HG03457 (cell line): ENCODE measurements around the gene DDRGK1.
A peak's percentile ranks its signal among the peaks of the same experiment; 100 is the strongest.
"Not testable (repeated sequence)": the region's sequence is repeated elsewhere in the genome, so short reads cannot be mapped to it uniquely, and the experiment has no call there.

Source experiments
- ATAC-seq: cut with Tn5 transposase; IDR thresholded peaks from one replicate; pipeline ENCODE4 v1.9.1; 2021; ENCODE audit warnings: moderate number of reproducible peaks; ENCODE audit not compliant: unreplicated experiment

DDRGK1 gene

GRCh38 chr20:3189561-3190131 lies 14.8 kb downstream of the DDRGK1 start:
- no peak for ATAC-seq

- no peak for ATAC-seq
These were observed 15.6 kb downstream of the DDRGK1 start for GRCh38 chr20:3188823-3189413.

- not testable (repeated sequence) for ATAC-seq
These were observed 16.6 kb downstream of the DDRGK1 start for GRCh38 chr20:3187861-3188260.

GRCh38 chr20:3183896-3184612 lies 20.4 kb downstream of the DDRGK1 start:
- ATAC-seq: no peak

- ATAC-seq: not testable (repeated sequence)
These were observed 22.1 kb downstream of the DDRGK1 start for GRCh38 chr20:3182429-3182828.

GRCh38 chr20:3181270-3181669 lies 23.2 kb downstream of the DDRGK1 start:
- ATAC-seq: no peak

DNA sequence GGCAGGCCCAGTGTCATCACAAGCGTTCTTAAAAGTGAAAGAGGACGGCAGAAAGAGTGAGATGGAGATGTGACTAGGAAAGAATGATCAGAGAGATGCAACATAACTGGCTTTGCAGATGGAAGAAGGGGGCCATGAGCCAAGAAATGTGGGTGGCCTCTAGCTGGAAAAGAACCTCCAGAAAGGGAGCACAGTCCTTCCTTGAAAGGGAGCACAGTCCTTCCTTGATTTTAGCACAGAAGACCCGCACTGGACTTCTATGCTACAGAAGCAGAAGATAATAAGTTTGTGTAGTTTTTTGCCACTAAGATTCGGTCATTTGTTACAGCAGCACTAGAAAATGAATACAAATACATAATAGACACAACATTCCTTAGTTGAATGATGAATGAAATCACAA lies 24.2 kb downstream of the DDRGK1 start:
- no peak for ATAC-seq

DNA sequence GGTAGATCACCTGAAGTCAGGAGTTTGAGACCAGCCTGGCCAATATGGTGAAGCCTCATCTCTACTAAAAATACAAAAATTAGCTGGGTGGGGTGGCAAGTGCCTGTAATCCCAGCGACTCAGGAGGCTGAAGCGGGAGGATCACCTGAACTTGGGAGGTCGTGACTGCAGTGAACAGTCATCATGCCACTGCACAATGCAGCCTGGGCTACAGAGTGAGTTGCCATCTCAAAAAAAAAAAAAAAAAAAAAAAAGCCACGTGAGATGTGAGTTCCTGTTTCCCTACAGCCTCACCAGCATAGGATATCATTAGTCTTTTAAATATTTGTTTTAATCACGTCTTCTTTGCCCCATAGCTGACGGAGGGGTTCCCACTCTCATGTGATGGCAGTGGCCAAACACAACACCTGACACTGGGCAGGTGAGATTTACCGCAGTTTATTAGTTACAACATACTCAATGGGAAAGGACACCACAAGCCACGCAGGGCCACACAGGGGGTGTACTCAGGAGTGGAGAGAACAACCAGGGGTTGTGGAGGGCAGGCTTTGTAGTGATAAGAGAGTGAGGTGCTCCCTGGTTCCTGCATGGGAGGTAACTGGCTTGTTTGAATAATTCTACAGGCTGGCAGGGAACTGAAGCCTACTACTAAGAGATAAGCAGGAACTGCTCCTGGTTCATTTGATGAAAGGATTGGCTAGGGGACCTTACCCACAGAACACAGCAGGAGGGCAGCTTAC lies 26.6 kb downstream of the DDRGK1 start:
- ATAC-seq: no peak

DNA sequence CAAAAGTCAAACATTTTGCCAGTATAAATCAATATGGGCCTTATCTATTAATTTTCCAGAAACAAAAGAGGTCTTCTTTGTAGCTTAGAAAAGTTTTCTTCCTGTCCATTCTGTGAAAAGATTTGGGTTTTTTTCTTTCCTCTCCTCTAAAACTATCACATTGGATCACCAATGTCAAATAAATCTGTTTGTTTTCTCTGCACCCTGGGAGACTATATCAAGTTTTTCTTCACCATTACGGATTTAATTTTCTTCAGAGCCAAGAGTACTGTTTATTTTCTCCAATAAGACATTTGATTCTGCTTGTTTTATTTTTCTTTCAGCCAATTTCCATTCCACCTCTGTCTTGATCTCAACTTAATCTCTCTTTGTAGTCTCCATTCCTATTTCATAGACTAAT lies 29.2 kb downstream of the DDRGK1 start:
- ATAC-seq: no peak

DNA sequence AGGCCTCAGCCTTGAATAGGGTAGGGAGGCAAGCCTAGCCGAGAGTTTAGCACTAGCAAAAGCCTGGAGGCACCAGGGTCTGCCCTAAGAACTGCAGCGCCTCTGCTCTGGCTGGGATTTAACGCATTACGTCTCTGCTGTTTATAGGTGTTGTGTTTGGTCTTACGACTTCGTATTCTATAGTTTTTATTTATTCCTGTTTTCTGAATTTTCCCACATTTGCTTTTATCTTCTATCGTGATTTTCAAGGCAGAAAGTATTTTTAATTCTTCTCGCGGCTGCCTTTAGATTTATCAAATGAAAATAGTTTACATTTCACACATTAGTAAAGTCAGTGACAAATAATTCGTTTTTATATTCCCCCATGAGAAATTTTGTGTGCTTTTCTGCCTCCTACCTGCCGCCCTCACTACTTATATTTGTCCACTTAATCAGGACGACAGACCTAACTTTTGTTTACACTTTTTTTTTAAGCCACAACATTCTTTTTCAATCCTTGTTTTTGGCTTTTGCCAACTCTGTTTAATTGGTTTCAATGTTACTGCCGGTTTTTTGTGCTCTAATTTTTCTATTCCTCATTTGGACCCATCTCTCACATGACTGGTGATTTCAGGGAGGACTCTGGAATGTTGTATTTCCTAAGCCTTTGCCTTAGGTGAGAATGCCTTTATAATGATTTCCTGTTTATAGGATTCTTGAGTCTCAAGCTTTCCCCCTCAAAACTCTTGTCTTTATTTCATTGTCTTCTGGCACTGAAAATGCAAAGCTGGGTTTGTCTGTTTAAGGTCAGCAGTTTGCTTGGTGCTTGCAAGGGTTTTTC lies 29.8 kb downstream of the DDRGK1 start:
- no peak for ATAC-seq

- ATAC-seq: peak; percentile 16
These were observed 30.7 kb downstream of the DDRGK1 start for GRCh38 chr20:3173610-3174441.

DNA sequence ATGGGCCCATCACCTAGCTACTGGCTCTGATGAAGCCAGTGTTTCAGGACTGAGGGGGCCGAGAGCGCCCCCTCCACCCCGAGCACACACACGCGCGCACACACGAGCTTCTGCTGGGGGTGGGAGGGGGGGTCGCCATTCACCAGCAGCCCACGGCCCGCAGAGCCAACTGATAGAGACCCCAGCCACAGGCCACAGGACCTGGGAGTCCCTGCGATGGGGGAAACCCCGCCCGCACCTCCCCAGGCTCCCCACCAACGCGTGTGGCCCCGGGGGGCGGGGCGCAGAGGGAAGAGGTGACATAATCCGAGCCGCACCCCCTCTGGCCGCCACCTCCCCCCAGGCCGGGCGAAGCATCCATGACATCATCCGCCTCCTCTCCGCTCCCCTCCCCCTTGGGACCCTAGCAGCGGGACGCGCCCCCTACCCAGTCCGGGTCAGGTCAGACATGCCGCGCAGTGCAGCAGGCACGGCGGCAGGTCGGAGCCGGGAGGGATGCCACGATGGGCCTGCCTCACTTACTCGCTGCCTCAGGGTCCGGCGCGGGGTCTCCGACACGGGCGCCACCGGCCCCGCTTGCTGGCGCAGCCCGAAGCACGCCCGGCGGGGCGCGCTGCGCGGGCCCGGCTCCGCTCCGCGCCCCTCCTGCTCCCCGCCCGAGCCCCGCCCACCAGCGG lies 31.4 kb downstream of the DDRGK1 start, which contains the start of gene LZTS3:
LZTS3 (minus strand) TSS at position 617 of the 677 bp plus-strand sequence. CDS start 6,386 bp downstream, outside the sequence.
- ATAC-seq: peak; percentile 66

GRCh38 chr20:3172126-3172932 lies 32.2 kb downstream of the DDRGK1 start:
- ATAC-seq: no peak

- ATAC-seq: no peak
These were observed 32.9 kb downstream of the DDRGK1 start for GRCh38 chr20:3171391-3172125.

- no peak for ATAC-seq
These were observed 35.5 kb downstream of the DDRGK1 start for GRCh38 chr20:3168829-3169590.

GRCh38 chr20:3168079-3168828 lies 36.2 kb downstream of the DDRGK1 start:
- no peak for ATAC-seq
